AG04450 (cell line): ENCODE measurements around the gene ATAD3A. TPM values are rescaled to one million over a fixed set of nuclear protein-coding genes. Genes with fewer than 3 reads are reported as not detected.

ENCODE experiments used
- CTCF ChIA-PET: fragments of 300-600, 350-600 bp; formaldehyde crosslinking; extraction: SDS; loops from one replicate; lab custom pipeline; 2022; ENCODE audit warnings: antibody characterized with exemption, inconsistent platforms; lab: Charles Lee
- POLR2A ChIA-PET: fragments of 350-600 bp; formaldehyde crosslinking; extraction: SDS; loops from one replicate; lab custom pipeline; 2021; ENCODE audit warnings: antibody characterized with exemption, inconsistent platforms; lab: Yijun Ruan, JAX
- DNase-seq: peaks from one replicate; pipeline ENCODE4 v3.0.0-alpha.2; 2011; ENCODE audit warnings: low read depth, low spot score
- H3K27ac ChIP-seq: one replicate; pipeline ENCODE4 v1.5.1; 2012; ENCODE audit warnings: low read depth, low read length, control low read depth
- H3K27me3 ChIP-seq: one replicate; pipeline ENCODE4 v1.6.0; 2012; ENCODE audit warnings: low read length; ENCODE audit not compliant: control insufficient read depth, insufficient read depth
- H3K4me3 ChIP-seq: 2 replicates; pipeline ENCODE4 v1.5.1; 2011; ENCODE audit warnings: mild to moderate bottlenecking, low read depth, low read length, control low read depth
- H3K9me3 ChIP-seq: 2 replicates; pipeline ENCODE4 v1.5.1; 2012; ENCODE audit warnings: low read length; ENCODE audit not compliant: control insufficient read depth, insufficient read depth
- CTCF ChIP-seq: IDR thresholded peaks from 2 replicates; pipeline ENCODE4 v1.5.1; 2011; ENCODE audit warnings: low read depth, low read length, control low read depth, inconsistent platforms
- polyA plus RNA-seq: library from polyadenylated mRNA; depleted of rRNA; stranded (reverse); fragments of >200 nt; gene quantifications from 2 replicates; pipeline ENCODE4 v1.2.3, GENCODE V29; 2011

Gene ATAD3A
- polyA plus RNA-seq, 1 experiment, result 8.5 TPM

- TF ChIP-seq CTCF, result no peak
- Histone ChIP-seq H3K27me3 (no peaks in the 10 kb centered on the region), H3K27ac (no peak overlapping the region), H3K9me3 (peaks cover 26% of the 10 kb centered on the region), H3K4me3 (no peak overlapping the region)
- no peak for DNase-seq
- POLR2A ChIA-PET, result no interaction called here
- CTCF ChIA-PET, result no interaction called here
Measured at GRCh38 chr1:1527092-1527816, 15.3 kb downstream of the ATAD3A start.

GRCh38 chr1:1528301-1529267 is 16.6 kb downstream of the ATAD3A start:
- Histone ChIP-seq H3K27ac (no peak overlapping the region), H3K4me3 (no peak overlapping the region), H3K9me3 (peaks cover 32% of the 10 kb centered on the region), H3K27me3 (no peaks in the 10 kb centered on the region)
- CTCF ChIA-PET, result no interaction called here
- TF ChIP-seq CTCF, result no peak
- POLR2A ChIA-PET, result no interaction called here
- DNase-seq, result no peak

- DNase-seq, result no peak
- Histone ChIP-seq H3K27me3 (no peaks in the 10 kb centered on the region), H3K27ac (no peak overlapping the region), H3K4me3 (no peak overlapping the region), H3K9me3 (peaks cover 32% of the 10 kb centered on the region)
- TF ChIP-seq CTCF, result no peak
- CTCF ChIA-PET, result no interaction called here
- POLR2A ChIA-PET, result no interaction called here
Measured at GRCh38 chr1:1529321-1529720, 17.4 kb downstream of the ATAD3A start.

GRCh38 chr1:1529936-1530335 is 18.0 kb downstream of the ATAD3A start:
- no peak for DNase-seq
- ChIA-PET CTCF (no interaction called here), POLR2A (no interaction called here)

More at GRCh38 chr1:1529936-1530335, 18.0 kb downstream of the ATAD3A start:
- no peak overlapping the region for H3K4me3 ChIP-seq
- H3K27ac ChIP-seq, result no peak overlapping the region
- H3K9me3 ChIP-seq, result peaks cover 32% of the 10 kb centered on the region
- TF ChIP-seq CTCF, result no peak
- H3K27me3 ChIP-seq, result no peaks in the 10 kb centered on the region
